GM13977 (cell line): Measurements from ENCODE around the gene LAPTM5.

Source experiments
- DNase-seq: peaks from one replicate; pipeline ENCODE4 v3.0.0; 2012; ENCODE audit warnings: low spot score
- in situ Hi-C: fragments of 300-500 bp; cut with MboI; formaldehyde crosslinking; loops from one replicate; pipeline ENCODE4 v1.12.0; 2022; ENCODE audit warnings: low sequenced_read_pairs, low pct_unique_long_range_greater_than_20kb, mixed read lengths, inconsistent platforms; ENCODE audit not compliant: unreplicated experiment
- TF ChIP-seq, protein P1 (sequence below): IDR thresholded peaks from 2 replicates; pipeline ENCODE4 v1.5.1; 2012; ENCODE audit warnings: mild to moderate bottlenecking, control low read depth; ENCODE audit not compliant: insufficient read depth; ENCODE audit errors: extremely low read depth, missing control alignments

The LAPTM5 gene

GRCh38 chr1:30787266-30787665 lies 29.7 kb upstream of the LAPTM5 start:
- in situ Hi-C loops: loop anchor here (10.0 kb wide), 1 partner anchor 62 kb away; the partner anchor contains the start of gene MATN1
- DNase-seq: no peak
- TF ChIP-seq, protein P1, sequence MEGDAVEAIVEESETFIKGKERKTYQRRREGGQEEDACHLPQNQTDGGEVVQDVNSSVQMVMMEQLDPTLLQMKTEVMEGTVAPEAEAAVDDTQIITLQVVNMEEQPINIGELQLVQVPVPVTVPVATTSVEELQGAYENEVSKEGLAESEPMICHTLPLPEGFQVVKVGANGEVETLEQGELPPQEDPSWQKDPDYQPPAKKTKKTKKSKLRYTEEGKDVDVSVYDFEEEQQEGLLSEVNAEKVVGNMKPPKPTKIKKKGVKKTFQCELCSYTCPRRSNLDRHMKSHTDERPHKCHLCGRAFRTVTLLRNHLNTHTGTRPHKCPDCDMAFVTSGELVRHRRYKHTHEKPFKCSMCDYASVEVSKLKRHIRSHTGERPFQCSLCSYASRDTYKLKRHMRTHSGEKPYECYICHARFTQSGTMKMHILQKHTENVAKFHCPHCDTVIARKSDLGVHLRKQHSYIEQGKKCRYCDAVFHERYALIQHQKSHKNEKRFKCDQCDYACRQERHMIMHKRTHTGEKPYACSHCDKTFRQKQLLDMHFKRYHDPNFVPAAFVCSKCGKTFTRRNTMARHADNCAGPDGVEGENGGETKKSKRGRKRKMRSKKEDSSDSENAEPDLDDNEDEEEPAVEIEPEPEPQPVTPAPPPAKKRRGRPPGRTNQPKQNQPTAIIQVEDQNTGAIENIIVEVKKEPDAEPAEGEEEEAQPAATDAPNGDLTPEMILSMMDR: no peak

- in situ Hi-C loops: loop anchor here (10.0 kb wide), 1 partner anchor 62 kb away; the partner anchor contains the start of gene MATN1
- no peak for DNase-seq
- TF ChIP-seq, protein P1: no peak
Observed at GRCh38 chr1:30786264-30786991, 28.9 kb upstream of the LAPTM5 start.

- TF ChIP-seq, protein P1: no peak
- in situ Hi-C loops: loop anchor here (10.0 kb wide), 1 partner anchor 61 kb away; the partner anchor contains the start of gene MATN1
- DNase-seq: no peak
Observed at GRCh38 chr1:30785714-30786113, 28.1 kb upstream of the LAPTM5 start.

GRCh38 chr1:30785181-30785580 lies 27.6 kb upstream of the LAPTM5 start:
- in situ Hi-C loops: loop anchor here (10.0 kb wide), 1 partner anchor 60 kb away; the partner anchor contains the start of gene MATN1

DNA sequence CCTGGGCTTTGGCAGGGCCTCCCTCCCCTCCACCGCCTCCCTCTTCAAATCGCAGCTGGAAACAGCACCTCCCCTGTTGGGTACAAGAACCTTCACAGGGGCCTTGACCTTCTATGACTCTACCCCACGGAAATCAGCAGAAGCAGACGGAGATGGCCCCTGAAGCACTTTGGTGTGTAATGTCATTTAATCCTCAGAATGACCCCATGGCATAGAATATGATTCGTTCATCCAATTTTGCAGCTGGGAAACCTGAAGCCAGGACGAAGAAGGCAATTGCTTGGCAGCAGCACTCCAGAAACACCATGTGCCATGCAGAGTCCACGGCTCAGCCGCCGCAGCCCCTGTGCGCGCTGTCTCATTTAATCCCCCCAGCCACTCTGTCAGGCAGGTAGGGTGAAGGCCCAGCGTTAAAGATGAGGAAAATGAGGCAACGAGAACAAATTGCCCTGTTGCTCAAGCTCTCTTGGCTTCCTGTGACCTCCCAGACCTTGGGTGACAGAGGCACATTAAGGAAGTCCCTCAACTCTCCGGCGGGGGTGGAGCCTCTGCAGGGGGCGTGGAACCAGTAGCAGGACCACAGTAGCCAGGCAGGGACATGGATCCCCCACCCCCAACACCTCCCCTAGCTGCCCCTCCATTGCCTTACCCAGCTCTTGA lies 25.8 kb upstream of the LAPTM5 start:
- TF ChIP-seq, protein P1: no peak
- in situ Hi-C loops: loop anchor here (10.0 kb wide), 1 partner anchor 59 kb away; the partner anchor contains the start of gene MATN1
- DNase-seq: no peak

More at GRCh38 chr1:30785181-30785580, 27.6 kb upstream of the LAPTM5 start:
- no peak for DNase-seq
- TF ChIP-seq, protein P1: no peak

DNA sequence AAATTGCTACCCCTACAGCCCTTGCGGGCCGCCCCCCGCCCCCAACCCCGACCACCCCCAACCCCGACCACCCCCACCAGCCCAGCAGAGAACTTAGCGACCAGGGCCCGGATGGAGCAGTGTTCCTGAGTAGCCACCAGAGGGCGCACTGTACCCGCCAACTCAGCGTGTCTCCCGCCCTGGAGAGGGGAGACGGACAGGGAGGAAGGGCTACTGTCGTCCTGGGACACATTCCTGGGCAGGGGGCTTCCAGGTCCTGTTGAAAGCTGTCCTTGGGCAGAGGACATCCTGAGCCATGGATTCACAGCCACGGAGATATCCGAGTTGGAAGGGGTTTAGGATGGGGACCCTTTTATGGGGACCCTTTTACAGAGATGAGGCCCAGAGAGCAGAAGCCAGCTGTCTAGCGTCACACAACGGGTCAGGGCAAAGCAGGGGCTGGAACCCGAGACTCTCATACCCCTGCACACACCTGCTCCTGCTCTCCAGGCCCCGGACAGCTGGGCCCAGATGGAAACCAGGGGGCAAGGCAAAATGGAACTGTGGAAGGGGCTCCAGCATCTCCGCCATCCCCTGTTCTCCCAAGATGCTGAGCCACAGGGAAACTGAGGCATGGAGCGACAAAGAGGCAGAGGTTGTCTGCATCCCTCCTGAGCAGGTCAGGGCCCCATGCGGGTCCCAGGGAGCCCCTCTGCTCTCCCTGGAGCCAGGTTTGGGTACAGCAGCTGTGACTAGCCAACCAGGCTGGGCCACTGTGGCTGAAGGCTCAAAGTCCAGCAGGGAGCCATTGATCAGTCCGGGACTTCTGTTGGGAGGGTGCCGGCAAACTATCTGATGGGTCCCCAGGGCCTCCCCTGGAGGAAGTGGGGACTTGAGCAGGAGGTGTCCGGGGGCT lies 25.0 kb upstream of the LAPTM5 start:
- TF ChIP-seq, protein P1: peak; percentile 92
- DNase-seq: peak; percentile 87
- in situ Hi-C loops: loop anchor here (10.0 kb wide), 1 partner anchor 58 kb away; the partner anchor contains the start of gene MATN1
